HepG2 (cell line): ENCODE measurements around the gene WTAP. TPM values are rescaled to one million over a fixed set of nuclear protein-coding genes. Genes with fewer than 3 reads are reported as not detected.

Source experiments
- ATAC-seq: fragments of 200-7000 bp; cut with Tn5 transposase; 3 replicates; pipeline ENCODE4 v1.9.1; 2020; ENCODE audit warnings: mild to moderate bottlenecking, moderate library complexity
- BruUV-seq: library from RNA; stranded (reverse); fragments of 400-500 nt; replicated peaks from 2 replicates; lab custom pipeline; 2021; lab: Mats Ljungman, UMichigan
- CTCF ChIA-PET: fragments of 300-600 bp; formaldehyde crosslinking; extraction: SDS; loops from one replicate; lab custom pipeline; 2021; ENCODE audit warnings: low total read pairs, inconsistent platforms, low intra/inter-chr PET ratio; lab: Yijun Ruan, JAX
- POLR2A ChIA-PET: fragments of 350-600 bp; sonication (Branson Sonifier 250); formaldehyde crosslinking; loops from one replicate; lab custom pipeline; 2020; ENCODE audit warnings: antibody characterized with exemption, inconsistent platforms; lab: Yijun Ruan, JAX
- DNase-seq: peaks from one replicate; pipeline ENCODE4 v3.0.0-alpha.2; 2015; ENCODE audit warnings: low spot score
- FAIRE-seq: peaks from 3 replicates; lab custom pipeline; 2011; peaks lifted over from hg19 to GRCh38; lab: Jason Lieb, UNC
- H2AFZ ChIP-seq: one replicate; pipeline ENCODE4 v1.6.1; 2011; ENCODE audit warnings: low read length, inconsistent platforms
- H3K27ac ChIP-seq: fragments of 300-600 bp; 3 replicates; pipeline ENCODE4 v1.8.0; 2011; ENCODE audit warnings: mixed run types, mild to moderate bottlenecking, mixed read lengths, low read length, inconsistent platforms; ENCODE audit not compliant: insufficient read depth; ENCODE audit errors: extremely low read length
- H3K27me3 ChIP-seq, 2 experiments: fragments of 200-600 bp in 1 of 2; 2 replicates in 1 of 2; 3 replicates in 1 of 2; pipeline versions ENCODE4 v1.6.0 to v1.8.0; 2011; ENCODE audit warnings: low read length in 2 of 2, mild to moderate bottlenecking in 2 of 2, moderate library complexity in 2 of 2, inconsistent platforms in 1 of 2; ENCODE audit not compliant: insufficient read depth in 2 of 2, control insufficient read depth in 1 of 2
- H3K36me3 ChIP-seq, 2 experiments: fragments of 200-600 bp in 1 of 2; replicated peaks in 1 of 2; 2 replicates in 1 of 2; 3 replicates in 1 of 2; pipeline versions ENCODE4 v1.5.1 to v1.8.0; 2011; ENCODE audit warnings: low read length in 2 of 2, inconsistent platforms in 1 of 2; ENCODE audit not compliant: insufficient read depth in 2 of 2, control insufficient read depth in 1 of 2
- H3K4me1 ChIP-seq: 2 replicates; pipeline ENCODE4 v1.5.1; 2012; ENCODE audit warnings: low read length, inconsistent platforms; ENCODE audit not compliant: insufficient read depth
- H3K4me2 ChIP-seq: 2 replicates; pipeline ENCODE4 v1.6.0; 2011; ENCODE audit warnings: low read depth, low read length, inconsistent platforms
- H3K4me3 ChIP-seq, 3 experiments: fragments of 200-600 bp in 1 of 3; sonication (generic), shearing (Covaris generic) in 1 of 3; replicated peaks in 1 of 3; 2 replicates each; pipeline ENCODE4 v1.5.1; 2011 to 2016; ENCODE audit warnings: low read length in 3 of 3, inconsistent platforms in 2 of 3, low read depth in 2 of 3, mild to moderate bottlenecking in 2 of 3, control low read depth in 1 of 3, mixed read lengths in 1 of 3; ENCODE audit not compliant: insufficient read depth in 1 of 3
- H3K79me2 ChIP-seq: one replicate; pipeline ENCODE4 v1.6.1; 2011; ENCODE audit warnings: low read length, inconsistent platforms; ENCODE audit not compliant: insufficient read depth
- H3K9ac ChIP-seq: 2 replicates; pipeline ENCODE4 v1.6.0; 2011; ENCODE audit warnings: mild to moderate bottlenecking, low read depth, low read length, inconsistent platforms; ENCODE audit not compliant: insufficient read depth
- H3K9me3 ChIP-seq: 2 replicates; pipeline ENCODE4 v1.5.1; 2012; ENCODE audit warnings: mild to moderate bottlenecking, low read length
- H4K20me1 ChIP-seq: 2 replicates; pipeline ENCODE4 v1.6.0; 2011; ENCODE audit warnings: inconsistent platforms, mild to moderate bottlenecking, low read length, moderate library complexity; ENCODE audit not compliant: insufficient read depth
- DNMT3B ChIP-seq: conservative IDR thresholded peaks from 2 replicates; pipeline ENCODE4 v1.6.1; 2016; ENCODE audit warnings: missing biosample characterization, control low read depth
- DPF2 ChIP-seq: sonication (generic); formaldehyde crosslinking; IDR thresholded peaks from 2 replicates; pipeline ENCODE4 v1.4.0; 2020; ENCODE audit warnings: mild to moderate bottlenecking, low read depth, missing genetic modification reagents, borderline replicate concordance
- E2F2 ChIP-seq: sonication (generic); formaldehyde crosslinking; IDR thresholded peaks from 2 replicates; pipeline ENCODE4 v1.4.0; 2020; ENCODE audit warnings: missing genetic modification reagents, borderline replicate concordance
- GTF3A ChIP-seq: sonication (generic); formaldehyde crosslinking; conservative IDR thresholded peaks from 2 replicates; pipeline ENCODE4 v1.4.0; 2020; ENCODE audit warnings: mild to moderate bottlenecking, missing genetic modification reagents
- KDM2A ChIP-seq: sonication (generic); formaldehyde crosslinking; IDR thresholded peaks from 2 replicates; pipeline ENCODE4 v1.4.0; 2020; ENCODE audit warnings: low read depth, missing genetic modification reagents, borderline replicate concordance
- MAF1 ChIP-seq: sonication (generic); formaldehyde crosslinking; IDR thresholded peaks from 2 replicates; pipeline ENCODE4 v1.5.0; 2020; ENCODE audit warnings: missing genetic modification reagents, borderline replicate concordance
- NCOA1 ChIP-seq: sonication (generic); formaldehyde crosslinking; IDR thresholded peaks from 2 replicates; pipeline ENCODE4 v1.9.0; 2021; ENCODE audit warnings: missing genetic modification reagents
- SNAPC5 ChIP-seq: sonication (generic); formaldehyde crosslinking; IDR thresholded peaks from 2 replicates; pipeline ENCODE4 v1.8.1; 2023; ENCODE audit warnings: mild to moderate bottlenecking, missing genetic modification reagents, borderline replicate concordance
- ZBTB7B ChIP-seq: sonication (generic); formaldehyde crosslinking; IDR thresholded peaks from 2 replicates; pipeline ENCODE4 v1.4.0; 2020; ENCODE audit warnings: missing genetic modification reagents
- ZFP36 ChIP-seq: fragments of 150-350 bp; IDR thresholded peaks from 2 replicates; pipeline ENCODE4 v1.6.1; 2018; ENCODE audit warnings: borderline replicate concordance, low read length, low read depth; ENCODE audit not compliant: partially characterized antibody
- ZFP90 ChIP-seq: sonication (generic); formaldehyde crosslinking; IDR thresholded peaks from 2 replicates; pipeline ENCODE4 v1.8.0; 2022; ENCODE audit warnings: missing genetic modification reagents, mild to moderate bottlenecking, inconsistent platforms, borderline replicate concordance
- ZFYVE20 ChIP-seq: sonication (generic); formaldehyde crosslinking; IDR thresholded peaks from 2 replicates; pipeline ENCODE4 v1.8.0; 2023; ENCODE audit warnings: low read depth, mild to moderate bottlenecking, moderate library complexity, missing genetic modification reagents, borderline replicate concordance
- ZNF616 ChIP-seq: sonication (generic); formaldehyde crosslinking; IDR thresholded peaks from 2 replicates; pipeline ENCODE4 v1.5.0; 2020; ENCODE audit warnings: low read depth, mild to moderate bottlenecking, missing genetic modification reagents
- ZNF777 ChIP-seq: sonication (generic); formaldehyde crosslinking; IDR thresholded peaks from 2 replicates; pipeline ENCODE4 v1.4.0; 2020; ENCODE audit warnings: missing genetic modification reagents
- ZNF816 ChIP-seq: sonication (generic); formaldehyde crosslinking; IDR thresholded peaks from 2 replicates; pipeline ENCODE4 v1.8.0; 2022; ENCODE audit warnings: missing genetic modification reagents, mild to moderate bottlenecking, borderline replicate concordance
- WGBS: methylation state at CpG from one replicate; pipeline ENCODE4 v1.1.6; 2017; ENCODE audit warnings: low lambda C conversion rate; 5-methylcytosine and 5-hydroxymethylcytosine counted together
- in situ Hi-C: cut with HindIII; loops from 2 replicates; pipeline ENCODE4 v1.10.0; 2017; ENCODE audit warnings: low pct_unique_long_range_greater_than_20kb; ENCODE audit not compliant: extremely low pct_ligation_motif_present
- intact Hi-C: fragments of 100-400 bp; cut with micrococcal nuclease; formaldehyde crosslinking; loops from one replicate; pipeline ENCODE4 v1.10.0; 2022; ENCODE audit not compliant: unreplicated experiment
- polyA plus RNA-seq, 8 experiments: library from polyadenylated mRNA; depleted of rRNA in 3 of 8; stranded (reverse) in 7 of 8; unstranded in 1 of 8; fragments of >200 nt; fragmentation: Illumina TruSeq in 4 of 8; extraction: Trizol in 4 of 8; gene quantifications; 2 replicates each; pipeline versions ENCODE4 v1.2.1 to v1.2.3, GENCODE V29; 2011 to 2016; ENCODE audit warnings: low read depth in 4 of 8, missing spikeins in 1 of 8, mixed read lengths in 1 of 8; ENCODE audit not compliant: insufficient read depth in 1 of 8
- total RNA-seq, 5 experiments: library from RNA; depleted of rRNA; stranded (reverse); fragments of >200 nt; fragmentation: Illumina TruSeq; extraction: Trizol; gene quantifications; 2 replicates each; pipeline ENCODE4 v1.2.3, GENCODE V29; 2016; ENCODE audit warnings: low read depth in 1 of 5
- TF ChIP-seq, protein P1 (sequence below): IDR thresholded peaks from 2 replicates; pipeline ENCODE4 v1.6.1; 2016; ENCODE audit warnings: low read depth, borderline replicate concordance

The WTAP gene
- total and polyA plus RNA-seq, 2 of the 13 experiments (the other 11 are each of a cell fraction or from before 2014, with no cell fraction given), result 31.6 to 167 TPM

- no peak for DNase-seq
- Histone ChIP-seq H3K36me3 (no peaks in the 10 kb centered on the region; a peak in 1 of 5 replicates), H3K4me1 (peaks cover 53% of the 10 kb centered on the region), H3K9ac (no peak overlapping the region), H3K4me2 (no peak overlapping the region), H3K79me2 (peaks cover 20% of the 10 kb centered on the region), H4K20me1 (peaks cover 10% of the 10 kb centered on the region)
- intact Hi-C loops (no loop called here), in situ Hi-C loops (loop anchor here (10.0 kb wide), 1 partner anchor 279 kb away; no protein-coding TSS in a partner anchor)
- POLR2A ChIA-PET, result interaction anchor here (1.9 to 5.9 kb wide), 3 partner anchors 28 to 94 kb away, joined by 11 to 144 read pairs (median 69); partner anchors contain the start of genes MRPL18, TCP1 and WTAP
- TF ChIP-seq MAF1 (CRISPR knock-in tag), result no peak
- no peak for TF ChIP-seq ZFP90 (CRISPR knock-in tag)
- no peak for TF ChIP-seq ZBTB7B (CRISPR knock-in tag)
- TF ChIP-seq GTF3A (CRISPR knock-in tag), result no peak
- no peak for TF ChIP-seq DNMT3B (CRISPR knock-in tag)
- TF ChIP-seq, all 625 proteins: peak for 0
- no peaks in the 10 kb centered on the region for H3K9me3 ChIP-seq
- 100% methylated on average over 2 of the region's 2 CpGs for WGBS
- no peak overlapping the region for H2AFZ ChIP-seq
- no peak overlapping the region for H3K4me3 ChIP-seq
- CTCF ChIA-PET, result no interaction called here
- ATAC-seq (no peak), FAIRE-seq (no peak)
- no TSS peak for BruUV-seq
- no peak overlapping the region for H3K27ac ChIP-seq
- H3K27me3 ChIP-seq, result no peaks in the 10 kb centered on the region; a peak in 1 of 5 replicates
These were observed 31.3 kb upstream of the WTAP start for GRCh38 chr6:159695984-159696383.

DNA sequence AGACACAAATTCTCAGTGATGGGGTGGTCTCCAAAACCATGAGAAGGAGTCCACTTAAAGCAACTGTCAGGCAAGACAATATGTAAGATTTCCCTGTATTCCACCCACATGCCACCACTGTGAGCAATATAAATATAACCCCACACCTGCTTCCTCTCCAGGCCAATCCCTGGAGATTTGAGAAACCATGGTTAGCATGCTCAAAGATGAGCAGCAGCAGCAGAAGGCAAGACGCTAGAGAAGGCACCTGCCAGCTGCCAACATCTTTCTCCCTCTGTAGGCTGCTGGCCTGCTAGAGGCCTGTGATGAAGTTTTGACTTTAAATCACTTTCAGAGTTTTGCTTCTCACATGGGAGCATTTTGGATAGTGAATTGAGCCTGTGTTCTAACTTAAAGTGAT is 26.3 kb upstream of the WTAP start:
- H3K79me2 ChIP-seq, result no peaks in the 10 kb centered on the region
- FAIRE-seq, result no peak
- BruUV-seq, result no TSS peak
- no peak overlapping the region for H3K4me3 ChIP-seq
- no peaks in the 10 kb centered on the region for H3K9me3 ChIP-seq
- H3K4me2 ChIP-seq, result no peak overlapping the region
- no peak overlapping the region for H2AFZ ChIP-seq
- in situ Hi-C loops (no loop called here), intact Hi-C loops (no loop called here)
- no peaks in the 10 kb centered on the region for H3K36me3 ChIP-seq
- H3K4me1 ChIP-seq, result peaks cover 42% of the 10 kb centered on the region
- no peak for ATAC-seq
- 91% methylated on average over 1 of the region's 1 CpG for WGBS
- H3K9ac ChIP-seq, result no peak overlapping the region
- POLR2A ChIA-PET, result interaction anchor here (1.3 to 4.2 kb wide), 3 partner anchors 8 to 60 kb away, joined by 4 to 33 read pairs (median 8); partner anchors contain the start of genes ACAT2 and SOD2
- CTCF ChIA-PET, result no interaction called here
- no peaks in the 10 kb centered on the region for H3K27me3 ChIP-seq
- no peak for TF ChIP-seq ZFYVE20 (CRISPR knock-in tag)
- no peak for TF ChIP-seq ZNF777
- TF ChIP-seq, protein P1, sequence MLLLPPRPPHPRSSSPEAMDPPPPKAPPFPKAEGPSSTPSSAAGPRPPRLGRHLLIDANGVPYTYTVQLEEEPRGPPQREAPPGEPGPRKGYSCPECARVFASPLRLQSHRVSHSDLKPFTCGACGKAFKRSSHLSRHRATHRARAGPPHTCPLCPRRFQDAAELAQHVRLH (CRISPR knock-in tag), result no peak
- no peak for TF ChIP-seq ZNF816
- TF ChIP-seq NCOA1 (CRISPR knock-in tag), result no peak
- TF ChIP-seq ZFP36, result no peak
- TF ChIP-seq SNAPC5 (CRISPR knock-in tag), result no peak
- no peak for TF ChIP-seq E2F2
- TF ChIP-seq DPF2 (CRISPR knock-in tag), result no peak
- no peak for TF ChIP-seq KDM2A
- TF ChIP-seq ZNF616 (CRISPR knock-in tag), result no peak
- H4K20me1 ChIP-seq, result no peaks in the 10 kb centered on the region
- no peak overlapping the region for H3K27ac ChIP-seq
- DNase-seq, result no peak
